Prostate gland (tissue), 2 donors: ENCODE results near the gene MINK1. TPM values are rescaled to one million over a fixed set of nuclear protein-coding genes. Genes with fewer than 3 reads are reported as not detected.
"Not testable (repeated sequence)": the region's sequence is repeated elsewhere in the genome, so short reads cannot be mapped to it uniquely, and the experiment has no call there.

Experiments
- DNase-seq: peaks from one replicate; pipeline ENCODE4 v3.0.0-alpha.2; 2019; ENCODE audit warnings: low spot score
- H3K27ac ChIP-seq, 2 donors: fragments of 200-600 bp; sonication (generic); 2 replicates each; pipeline ENCODE4 v1.5.1; 2017 to 2019
- H3K27me3 ChIP-seq: fragments of 200-600 bp; sonication (generic); replicated peaks from 2 replicates; pipeline ENCODE4 v1.5.1; 2019; ENCODE audit not compliant: insufficient read depth
- H3K36me3 ChIP-seq, 2 donors: fragments of 200-600 bp; sonication (generic); 1 replicate in 1 of 2; 2 replicates in 1 of 2; pipeline versions ENCODE4 v1.5.1 to v1.8.1; 2017 to 2019
- H3K4me1 ChIP-seq: fragments of 200-600 bp; sonication (generic); replicated peaks from 2 replicates; pipeline ENCODE4 v1.5.1; 2019
- H3K4me3 ChIP-seq, 2 donors: fragments of 200-600 bp; sonication (generic); 2 replicates each; pipeline ENCODE4 v1.5.1; 2017 to 2019
- H3K9me3 ChIP-seq: fragments of 200-600 bp; sonication (generic); 2 replicates; pipeline ENCODE4 v1.5.1; 2017
- CTCF ChIP-seq, 4 experiments: fragments of 200-600 bp in 2 of 4; fragments of 450-650 bp in 2 of 4; sonication (generic) in 2 of 4; IDR thresholded peaks; 1 replicate in 3 of 4; 2 replicates in 1 of 4; pipeline ENCODE4 v1.5.1; 2016 to 2019; ENCODE audit warnings: antibody characterized with exemption in 4 of 4, mild to moderate bottlenecking in 2 of 4, moderate library complexity in 2 of 4
- POLR2A ChIP-seq: fragments of 450-650 bp; IDR thresholded peaks from one replicate; pipeline ENCODE4 v1.6.1; 2016; ENCODE audit warnings: antibody characterized with exemption, mild to moderate bottlenecking
- POLR2AphosphoS5 ChIP-seq: sonication (generic); formaldehyde crosslinking; IDR thresholded peaks from one replicate; pipeline ENCODE4 v1.6.1; 2017; ENCODE audit warnings: antibody characterized with exemption
- WGBS: methylation state at CpG from one replicate; pipeline ENCODE4 v1.1.5; 2018; 5-methylcytosine and 5-hydroxymethylcytosine counted together
- intact Hi-C: fragments of 100-400 bp; cut with DNase I; formaldehyde crosslinking; loops from one replicate; pipeline ENCODE4 v1.14.2; 2022
- total RNA-seq, 2 donors: library from RNA; depleted of rRNA; stranded (reverse); fragments of >200 nt; gene quantifications; one replicate each; pipeline ENCODE4 v1.1.0, GENCODE V29; 2016

Gene MINK1
- total RNA-seq, 2 donors from 2014 or later = 53.0 to 136 TPM

DNA sequence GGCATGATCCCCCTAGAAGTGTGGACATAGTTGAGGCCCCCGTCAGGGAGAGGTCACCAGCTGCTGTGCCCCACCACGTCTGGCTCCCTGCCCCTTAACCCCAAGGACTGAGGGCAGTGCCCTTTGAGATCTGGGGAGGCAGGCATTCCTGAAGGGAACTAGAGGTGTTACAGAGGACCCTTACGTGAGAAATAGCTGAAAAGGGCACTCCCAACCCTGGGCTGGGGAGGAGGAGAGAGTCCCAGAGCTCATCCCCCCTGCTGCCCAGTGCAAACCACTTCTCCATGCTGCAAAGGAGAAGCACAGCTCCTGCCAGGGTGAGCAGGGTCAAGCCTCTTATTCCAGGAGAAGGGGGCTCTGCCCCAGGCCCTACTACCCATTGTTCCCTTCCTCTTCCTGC is 10.3 kb upstream of the MINK1 start:
- WGBS = 70% methylated on average over 3 of the region's 3 CpGs
- DNase-seq = no peak
- Histone ChIP-seq H3K27me3 (no peaks in the 10 kb centered on the region), H3K4me3 (no peak overlapping the region), H3K9me3 (no peaks in the 10 kb centered on the region), H3K27ac (no peak overlapping the region), H3K4me1 (no peaks in the 10 kb centered on the region), H3K36me3 (no peaks in the 10 kb centered on the region)
- TF ChIP-seq CTCF (IDR thresholded peaks at IDR 0.05) (no peak), POLR2AphosphoS5 (no peak), POLR2A (no peak)
- intact Hi-C loops = no loop called here

- H3K27me3 ChIP-seq = no peaks in the 10 kb centered on the region
- H3K36me3 ChIP-seq = no peaks in the 10 kb centered on the region
- no peaks in the 10 kb centered on the region for H3K4me1 ChIP-seq
- TF ChIP-seq CTCF (IDR thresholded peaks at IDR 0.05) = no peak
- no peak for TF ChIP-seq POLR2A
- TF ChIP-seq POLR2AphosphoS5 = no peak
- intact Hi-C loops = no loop called here
- H3K27ac ChIP-seq = no peak overlapping the region
- 67% methylated on average over 12 of the region's 12 CpGs for WGBS
- no peak for DNase-seq
- H3K9me3 ChIP-seq = no peaks in the 10 kb centered on the region
- H3K4me3 ChIP-seq = no peak overlapping the region
Observed at GRCh38 chr17:4823373-4824089, 9.6 kb upstream of the MINK1 start.

DNA sequence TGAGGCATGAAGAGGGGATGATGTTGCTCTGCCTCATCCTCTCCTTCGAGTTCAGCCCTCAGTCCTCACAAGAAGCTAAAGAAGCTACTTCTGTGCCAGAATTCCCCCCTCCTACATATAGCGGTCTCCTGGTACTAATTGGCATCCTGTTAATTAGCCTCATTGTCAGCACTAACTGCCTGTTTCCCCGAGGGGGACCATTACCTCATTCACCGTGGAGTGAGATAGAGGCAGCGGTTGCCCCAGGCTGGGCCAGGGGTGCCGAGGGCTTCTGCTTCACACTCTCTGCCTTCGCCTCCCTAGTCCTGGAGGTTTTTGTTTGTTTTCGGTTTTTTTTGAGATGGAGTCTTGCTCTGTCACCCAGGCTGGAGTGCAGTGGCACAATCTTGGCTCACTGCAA is 5.7 kb upstream of the MINK1 start:
- Histone ChIP-seq H3K9me3 (no peaks in the 10 kb centered on the region), H3K27ac (no peak overlapping the region), H3K36me3 (no peaks in the 10 kb centered on the region), H3K4me1 (no peaks in the 10 kb centered on the region), H3K4me3 (no peak overlapping the region), H3K27me3 (no peaks in the 10 kb centered on the region)
- no peak for DNase-seq
- intact Hi-C loops = no loop called here
- TF ChIP-seq POLR2A = no peak
- TF ChIP-seq POLR2AphosphoS5 = no peak
- no peak for TF ChIP-seq CTCF (IDR thresholded peaks at IDR 0.05)
- WGBS = 61% methylated on average over 8 of the region's 8 CpGs

DNA sequence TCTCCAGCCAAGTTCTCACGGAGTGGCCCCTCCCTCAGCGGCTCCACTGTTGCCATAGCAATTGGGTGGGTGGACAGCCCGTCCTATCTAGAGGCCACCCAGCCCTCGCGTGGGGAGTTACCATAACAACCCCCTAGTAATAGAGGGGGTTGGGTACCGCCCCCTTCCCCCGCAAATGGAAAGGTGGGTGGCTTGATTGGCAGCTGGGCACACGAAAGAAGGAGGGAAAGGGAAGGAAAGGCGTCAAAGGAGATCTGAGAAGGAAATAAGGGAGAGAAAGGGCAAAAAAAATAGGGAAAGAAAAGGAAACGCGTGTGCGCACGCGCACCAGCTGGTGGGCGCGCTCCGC is 337 bp upstream of the MINK1 start:
- Histone ChIP-seq H3K4me3 (peak overlapping the region; percentile 82 to 95), H3K27ac (peak overlapping the region; percentile 83 to 90)
- H3K27me3 ChIP-seq, DNase-seq, H3K36me3 ChIP-seq, intact Hi-C loops, H3K9me3 ChIP-seq, H3K4me1 ChIP-seq: not testable (repeated sequence)
- WGBS = 1% methylated on average over 15 of the region's 17 CpGs

- 1% methylated on average over 15 of the region's 15 CpGs for WGBS
- TF ChIP-seq POLR2AphosphoS5 = no peak
- TF ChIP-seq POLR2A = no peak
- TF ChIP-seq CTCF (IDR thresholded peaks at IDR 0.05) = no peak
- Histone ChIP-seq H3K27ac (peak overlapping the region; percentile 83 to 90), H3K4me3 (peak overlapping the region; percentile 82 to 95), H3K4me1 (no peaks in the 10 kb centered on the region), H3K9me3 (no peaks in the 10 kb centered on the region), H3K27me3 (no peaks in the 10 kb centered on the region), H3K36me3 (no peaks in the 10 kb centered on the region)
- intact Hi-C loops = no loop called here
- DNase-seq = no peak
Observed at GRCh38 chr17:4833941-4834680, 971 bp downstream of the MINK1 start.
